ENCODE data around the gene CACNA1C.

Gene CACNA1C

DNA sequence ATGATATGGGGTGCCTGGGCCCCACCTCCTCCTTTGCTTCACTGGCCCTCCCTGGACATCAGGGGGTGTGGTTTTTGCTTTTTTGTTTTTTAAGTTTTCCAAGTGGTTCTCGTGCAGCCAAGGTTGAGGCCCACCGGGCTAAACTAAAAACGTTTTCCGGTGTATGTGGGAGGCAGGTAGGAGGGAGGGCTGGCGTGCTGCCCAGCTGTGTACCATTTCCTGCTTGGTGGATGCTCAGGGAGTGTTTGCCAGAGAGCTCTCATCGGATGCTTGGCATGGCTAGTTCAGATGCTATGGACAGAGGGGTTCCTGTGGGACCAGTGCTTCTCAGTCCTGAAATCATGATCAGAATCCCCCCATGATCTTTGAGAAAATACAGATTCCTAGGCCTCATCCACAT is 246.4 kb downstream of the CACNA1C start:
- no peak overlapping the region for H3K4me3 ChIP-seq (ENCODE audit: low read depth, low read length)
- DNase-seq (ENCODE audit: low read depth), result peak; percentile 58
- TF ChIP-seq, protein P1, sequence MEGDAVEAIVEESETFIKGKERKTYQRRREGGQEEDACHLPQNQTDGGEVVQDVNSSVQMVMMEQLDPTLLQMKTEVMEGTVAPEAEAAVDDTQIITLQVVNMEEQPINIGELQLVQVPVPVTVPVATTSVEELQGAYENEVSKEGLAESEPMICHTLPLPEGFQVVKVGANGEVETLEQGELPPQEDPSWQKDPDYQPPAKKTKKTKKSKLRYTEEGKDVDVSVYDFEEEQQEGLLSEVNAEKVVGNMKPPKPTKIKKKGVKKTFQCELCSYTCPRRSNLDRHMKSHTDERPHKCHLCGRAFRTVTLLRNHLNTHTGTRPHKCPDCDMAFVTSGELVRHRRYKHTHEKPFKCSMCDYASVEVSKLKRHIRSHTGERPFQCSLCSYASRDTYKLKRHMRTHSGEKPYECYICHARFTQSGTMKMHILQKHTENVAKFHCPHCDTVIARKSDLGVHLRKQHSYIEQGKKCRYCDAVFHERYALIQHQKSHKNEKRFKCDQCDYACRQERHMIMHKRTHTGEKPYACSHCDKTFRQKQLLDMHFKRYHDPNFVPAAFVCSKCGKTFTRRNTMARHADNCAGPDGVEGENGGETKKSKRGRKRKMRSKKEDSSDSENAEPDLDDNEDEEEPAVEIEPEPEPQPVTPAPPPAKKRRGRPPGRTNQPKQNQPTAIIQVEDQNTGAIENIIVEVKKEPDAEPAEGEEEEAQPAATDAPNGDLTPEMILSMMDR (IDR thresholded peaks at IDR 0.05; ENCODE audit: low read depth, low read length), result no peak
- no peak for TF ChIP-seq POLR2A (IDR thresholded peaks at IDR 0.05; ENCODE audit: extremely low read depth, insufficient read length)
- TF ChIP-seq, protein P2, sequence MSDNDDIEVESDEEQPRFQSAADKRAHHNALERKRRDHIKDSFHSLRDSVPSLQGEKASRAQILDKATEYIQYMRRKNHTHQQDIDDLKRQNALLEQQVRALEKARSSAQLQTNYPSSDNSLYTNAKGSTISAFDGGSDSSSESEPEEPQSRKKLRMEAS (IDR thresholded peaks at IDR 0.05; ENCODE audit: low read depth, low read length), result peak; percentile 24; the same call in 1 of the 2 replicates

DNA sequence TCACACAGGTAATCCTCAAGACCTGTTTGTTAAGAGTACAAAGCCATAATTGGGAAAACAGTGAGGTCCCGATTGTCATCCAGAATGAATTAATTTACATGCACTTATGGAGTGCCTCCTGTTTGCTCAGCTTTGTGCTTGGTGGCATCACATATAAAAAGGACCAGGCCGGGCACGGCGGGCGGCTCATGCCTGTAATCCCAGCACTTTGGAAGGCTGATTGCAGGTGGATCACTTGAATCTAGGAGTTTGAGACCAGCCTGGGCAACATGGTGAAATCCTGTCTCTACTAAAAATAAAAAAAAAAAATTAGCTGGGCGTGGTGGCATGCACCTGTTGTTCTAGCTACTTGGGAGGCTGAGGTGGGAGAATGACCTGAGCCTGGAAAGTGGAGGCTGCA is 247.4 kb downstream of the CACNA1C start:
- TF ChIP-seq, protein P1 (IDR thresholded peaks at IDR 0.05; ENCODE audit: low read depth, low read length), result no peak
- TF ChIP-seq POLR2A (IDR thresholded peaks at IDR 0.05; ENCODE audit: extremely low read depth, insufficient read length) (no peak), MYC (IDR thresholded peaks at IDR 0.05; ENCODE audit: low read depth, low read length) (no peak)
- TF ChIP-seq, protein P2 (IDR thresholded peaks at IDR 0.05; ENCODE audit: low read depth, low read length), result no peak
- H3K4me3 ChIP-seq (ENCODE audit: low read depth, low read length), result no peak overlapping the region
- no peak for DNase-seq (ENCODE audit: low read depth)

DNA sequence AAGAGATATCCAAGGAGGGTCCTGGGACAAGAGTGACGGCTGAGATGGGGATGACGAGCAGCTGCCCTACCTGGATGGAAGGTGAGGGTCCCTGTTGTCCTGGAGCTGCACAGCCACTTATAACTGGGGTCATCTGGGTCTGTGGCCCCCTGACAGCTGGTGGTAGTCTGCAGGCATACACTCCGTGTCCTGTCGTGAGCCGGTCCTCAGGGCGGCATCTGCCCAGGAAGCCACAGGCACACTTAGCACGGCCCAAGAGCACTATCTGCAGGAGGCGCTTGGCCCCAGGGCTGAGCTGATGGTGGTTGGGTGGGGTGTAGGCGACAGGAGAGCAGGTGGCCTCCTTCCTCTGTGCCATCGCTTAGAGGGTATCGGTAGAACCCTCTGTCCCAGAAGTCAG is 248.1 kb downstream of the CACNA1C start:
- TF ChIP-seq, protein P2 (IDR thresholded peaks at IDR 0.05; ENCODE audit: low read depth, low read length), result no peak
- TF ChIP-seq, protein P1 (IDR thresholded peaks at IDR 0.05; ENCODE audit: low read depth, low read length), result no peak
- no peak for TF ChIP-seq POLR2A (IDR thresholded peaks at IDR 0.05; ENCODE audit: extremely low read depth, insufficient read length)
- no peak for TF ChIP-seq MYC (IDR thresholded peaks at IDR 0.05; ENCODE audit: low read depth, low read length)
- H3K4me3 ChIP-seq (ENCODE audit: low read depth, low read length), result no peak overlapping the region
- DNase-seq (ENCODE audit: low read depth), result no peak

DNA sequence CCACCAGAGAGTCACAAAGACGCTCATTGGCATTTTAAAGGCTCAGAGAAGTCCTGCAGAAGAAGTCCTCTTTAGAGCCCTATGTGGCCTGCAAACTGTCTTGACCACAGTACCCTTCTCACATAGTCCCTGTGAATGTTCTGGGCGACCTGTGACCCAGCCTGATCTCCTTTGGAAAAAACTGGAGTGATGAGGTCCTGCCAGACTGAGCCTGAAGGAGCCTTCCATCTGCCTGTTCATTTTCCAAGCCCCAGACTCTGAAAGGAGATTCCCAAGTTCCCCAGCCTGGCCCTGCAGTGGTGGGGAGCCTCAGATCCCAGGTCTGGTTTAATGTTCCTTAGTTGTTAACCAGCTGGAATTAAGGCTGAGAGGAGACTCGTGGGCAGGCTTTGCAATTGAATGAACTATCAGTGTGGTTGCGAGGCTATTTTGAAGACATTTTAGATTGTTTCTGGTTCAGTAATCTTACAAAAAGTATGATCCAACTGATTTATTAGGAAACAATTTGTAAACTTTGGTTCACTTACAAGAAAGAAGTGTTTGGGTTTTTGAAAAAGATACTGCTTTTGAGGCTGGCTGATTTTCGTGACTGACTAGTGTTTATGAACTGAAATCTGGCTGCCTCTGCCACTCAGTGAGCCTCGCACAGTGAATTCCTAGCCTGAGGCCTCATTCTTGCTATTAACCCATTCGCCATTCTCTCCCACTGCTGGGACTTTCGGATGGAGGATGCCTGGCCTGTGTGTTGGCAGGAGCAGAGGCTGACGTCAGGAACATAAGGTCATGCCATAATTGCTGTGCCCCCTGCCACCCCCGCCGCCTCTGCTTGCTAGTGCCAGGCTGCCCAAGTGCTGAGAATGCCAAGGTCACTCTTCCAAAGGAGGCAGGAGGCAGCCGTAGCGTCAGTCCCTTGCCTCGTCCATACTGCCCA is 249.0 kb downstream of the CACNA1C start:
- no peak for TF ChIP-seq POLR2A (IDR thresholded peaks at IDR 0.05; ENCODE audit: extremely low read depth, insufficient read length)
- TF ChIP-seq, protein P2 (IDR thresholded peaks at IDR 0.05; ENCODE audit: low read depth, low read length), result no peak
- no peak for TF ChIP-seq MYC (IDR thresholded peaks at IDR 0.05; ENCODE audit: low read depth, low read length)
- TF ChIP-seq, protein P1 (IDR thresholded peaks at IDR 0.05; ENCODE audit: low read depth, low read length), result no peak
- DNase-seq (ENCODE audit: low read depth), result no peak
- no peak overlapping the region for H3K4me3 ChIP-seq (ENCODE audit: low read depth, low read length)

DNA sequence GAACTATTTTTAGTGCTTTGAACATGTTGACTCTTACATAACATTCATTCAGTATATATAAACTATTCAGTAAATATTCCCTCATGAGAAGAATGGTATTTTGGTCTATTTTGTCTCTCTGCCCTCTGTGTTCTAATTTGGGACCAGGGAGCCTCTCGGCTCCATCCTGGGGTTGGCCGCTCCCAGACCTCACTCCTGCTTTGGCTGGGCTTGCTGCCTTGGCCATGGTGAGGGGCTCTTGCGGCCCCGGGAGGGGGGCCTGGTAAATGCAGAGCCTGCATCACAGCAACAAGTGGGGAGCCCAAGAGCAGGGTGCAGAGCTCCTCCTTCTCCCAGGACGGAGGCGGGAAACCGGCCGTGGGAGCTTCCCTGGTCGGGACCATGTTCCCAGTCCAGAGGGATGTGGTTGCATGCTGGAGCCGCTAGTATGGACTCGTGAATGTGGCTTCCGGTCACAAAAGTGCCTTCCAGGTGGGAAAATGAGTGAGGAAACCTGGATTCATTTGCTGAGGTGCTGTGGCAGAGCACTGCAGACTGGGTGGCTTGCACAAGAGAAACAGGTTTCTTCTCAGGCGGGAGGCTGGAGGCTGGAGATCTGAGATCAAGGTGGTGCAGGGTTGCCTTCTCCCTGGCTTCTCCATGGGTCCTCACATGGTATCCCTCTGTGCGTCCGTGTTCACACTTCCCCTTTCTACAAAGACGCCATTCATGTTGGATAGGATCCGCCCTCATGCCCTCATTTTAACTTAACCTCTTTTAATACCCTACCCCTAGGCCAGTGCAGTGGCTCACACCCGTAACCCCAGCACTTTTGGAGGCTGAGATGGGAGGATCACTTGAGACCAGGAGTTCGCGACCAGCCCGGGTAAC is 250.2 kb downstream of the CACNA1C start:
- no peak for DNase-seq (ENCODE audit: low read depth)
- H3K4me3 ChIP-seq (ENCODE audit: low read depth, low read length), result no peak overlapping the region
- TF ChIP-seq, protein P1 (IDR thresholded peaks at IDR 0.05; ENCODE audit: low read depth, low read length), result no peak
- TF ChIP-seq POLR2A (IDR thresholded peaks at IDR 0.05; ENCODE audit: extremely low read depth, insufficient read length) (no peak), MYC (IDR thresholded peaks at IDR 0.05; ENCODE audit: low read depth, low read length) (no peak)
- TF ChIP-seq, protein P2 (IDR thresholded peaks at IDR 0.05; ENCODE audit: low read depth, low read length), result no peak
